Measurements from ENCODE around the gene FAM90A1. TPM values are rescaled to one million over a fixed set of nuclear protein-coding genes. Genes with fewer than 3 reads are reported as not detected.
"Not testable (repeated sequence)": the region's sequence is repeated elsewhere in the genome, so short reads cannot be mapped to it uniquely, and the experiment has no call there.

FAM90A1 gene
- polyA plus RNA-seq, 4 donors: 1.1 to 1.7 (median 1.3) TPM

DNA sequence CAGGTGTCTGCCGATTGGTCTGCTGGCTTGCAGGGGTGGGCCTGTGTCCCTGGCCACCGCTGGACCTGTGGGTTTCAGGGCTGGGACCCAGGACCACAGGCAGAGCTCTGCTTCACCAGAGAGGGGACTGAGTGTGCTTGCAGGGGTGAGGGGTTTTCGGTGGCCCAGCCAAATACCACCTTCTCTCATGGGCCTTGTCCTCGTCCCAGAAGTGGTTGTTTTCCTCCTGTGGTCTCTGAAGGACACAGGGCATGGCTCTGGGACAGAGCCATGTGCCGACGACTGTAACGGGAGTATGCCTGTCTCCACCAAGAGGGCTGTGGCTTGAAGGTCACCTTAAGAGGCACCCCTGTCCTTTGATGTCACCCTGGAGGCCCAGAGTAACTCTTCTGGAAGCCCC lies 7.3 kb upstream of the FAM90A1 start:
- not testable (repeated sequence) for DNase-seq (ENCODE audit: low read depth in 4 of 4, low spot score in 3 of 4)

- DNase-seq (ENCODE audit: low read depth in 4 of 4, low spot score in 3 of 4): not testable (repeated sequence)
Measured at GRCh38 chr12:8233935-8234495, 6.6 kb upstream of the FAM90A1 start.

DNA sequence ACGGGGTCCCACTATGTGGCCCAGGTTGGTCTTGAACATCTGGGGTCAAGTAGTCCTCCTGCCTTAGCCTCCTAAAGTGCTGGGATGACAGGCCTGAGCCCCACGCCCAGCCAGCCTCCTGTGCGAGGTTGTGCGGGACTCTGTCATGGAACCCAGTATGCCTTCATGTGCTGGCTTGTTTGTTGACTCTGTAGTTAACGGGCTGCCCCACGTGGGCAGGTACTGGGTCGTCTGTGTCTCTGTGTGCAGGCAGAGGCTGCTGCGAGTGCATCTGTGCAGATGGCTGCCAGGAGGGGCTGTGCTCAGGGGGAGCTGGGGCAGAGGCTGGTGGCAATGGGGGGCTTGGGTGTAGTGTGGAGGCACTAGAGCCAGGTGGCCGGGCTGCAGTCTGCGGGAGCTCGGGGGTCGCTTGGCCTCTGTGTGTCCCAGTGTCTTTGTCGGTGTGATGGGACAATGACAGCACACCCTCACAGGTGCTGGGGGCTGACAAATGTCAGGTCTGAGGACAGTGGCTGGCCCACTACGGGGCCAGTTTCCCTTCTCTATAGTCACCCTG lies 6.0 kb upstream of the FAM90A1 start:
- DNase-seq (ENCODE audit: low read depth in 4 of 4, low spot score in 3 of 4): not testable (repeated sequence)

GRCh38 chr12:8231666-8232608 lies 4.5 kb upstream of the FAM90A1 start:
- not testable (repeated sequence) for DNase-seq (ENCODE audit: low read depth in 4 of 4, low spot score in 3 of 4)

- DNase-seq (ENCODE audit: low read depth in 4 of 4, low spot score in 3 of 4): not testable (repeated sequence)
Measured at GRCh38 chr12:8231049-8231448, 3.6 kb upstream of the FAM90A1 start.

- not testable (repeated sequence) for DNase-seq (ENCODE audit: low read depth in 4 of 4, low spot score in 3 of 4)
Measured at GRCh38 chr12:8229486-8229885, 2.1 kb upstream of the FAM90A1 start.

GRCh38 chr12:8228607-8229006 lies 1.2 kb upstream of the FAM90A1 start:
- not testable (repeated sequence) for DNase-seq (ENCODE audit: low read depth in 4 of 4, low spot score in 3 of 4)

- not testable (repeated sequence) for DNase-seq (ENCODE audit: low read depth in 4 of 4, low spot score in 3 of 4)
Measured at GRCh38 chr12:8227732-8228077, 287 bp upstream of the FAM90A1 start.

DNA sequence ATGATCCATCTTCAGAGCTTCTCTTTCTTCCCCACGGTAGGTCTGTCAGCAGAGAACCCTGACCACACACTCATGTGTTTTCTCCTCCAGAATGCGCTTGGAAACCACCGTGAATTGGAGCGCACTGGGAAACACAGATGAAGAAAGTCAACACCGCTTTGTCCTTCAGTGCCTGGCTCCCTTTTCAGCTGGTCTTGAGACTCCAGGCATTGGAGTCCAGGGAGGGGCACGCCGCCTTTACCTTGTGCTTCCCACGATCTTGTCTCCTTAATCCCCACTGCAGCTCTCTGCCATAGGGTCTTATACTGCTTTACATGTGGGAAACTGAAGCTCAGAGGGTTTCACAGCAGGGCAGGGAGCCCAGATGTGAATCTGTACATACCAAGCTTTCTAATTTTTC lies 1.1 kb downstream of the FAM90A1 start:
- DNase-seq (ENCODE audit: low read depth in 4 of 4, low spot score in 3 of 4): no peak

DNA sequence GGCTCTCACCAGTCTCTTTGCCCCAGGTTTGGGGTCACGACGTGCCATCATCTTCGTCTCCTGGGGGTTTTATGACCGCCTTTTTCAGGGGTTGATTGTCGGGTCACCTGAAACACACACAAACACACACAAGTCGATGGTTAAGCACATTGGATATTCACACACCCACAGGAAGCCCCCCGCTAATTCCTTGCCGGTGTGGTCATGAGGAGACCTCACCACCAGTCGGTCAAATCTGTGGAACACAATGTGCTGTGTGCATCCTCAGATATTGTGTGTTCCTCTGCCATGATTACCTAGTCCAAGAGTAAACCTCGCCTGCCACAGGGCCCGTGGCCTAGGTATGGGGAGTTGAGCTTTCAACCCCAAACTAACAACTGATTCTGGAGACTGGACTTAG lies 2.6 kb downstream of the FAM90A1 start:
- not testable (repeated sequence) for DNase-seq (ENCODE audit: low read depth in 4 of 4, low spot score in 3 of 4)

DNA sequence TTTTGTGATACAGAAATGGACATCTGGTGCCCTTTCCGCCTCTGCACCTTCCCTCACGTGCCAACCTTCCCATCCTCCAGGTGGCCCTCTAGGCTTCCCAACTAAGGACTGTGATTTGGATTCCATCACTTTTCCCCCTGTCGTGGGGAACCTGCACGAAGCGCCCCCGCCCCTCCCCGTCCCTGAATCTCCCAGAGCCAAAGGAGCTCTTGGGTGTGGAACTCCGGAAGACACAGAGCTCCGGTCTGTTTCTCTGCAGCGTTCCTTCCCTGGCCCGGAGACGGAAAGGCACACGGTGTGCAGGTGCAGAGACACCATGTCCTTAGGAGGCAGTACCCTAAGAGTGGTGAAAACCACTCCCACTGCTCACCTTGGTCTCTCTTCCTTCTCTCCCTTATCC lies 3.8 kb downstream of the FAM90A1 start:
- not testable (repeated sequence) for DNase-seq (ENCODE audit: low read depth in 4 of 4, low spot score in 3 of 4)

DNA sequence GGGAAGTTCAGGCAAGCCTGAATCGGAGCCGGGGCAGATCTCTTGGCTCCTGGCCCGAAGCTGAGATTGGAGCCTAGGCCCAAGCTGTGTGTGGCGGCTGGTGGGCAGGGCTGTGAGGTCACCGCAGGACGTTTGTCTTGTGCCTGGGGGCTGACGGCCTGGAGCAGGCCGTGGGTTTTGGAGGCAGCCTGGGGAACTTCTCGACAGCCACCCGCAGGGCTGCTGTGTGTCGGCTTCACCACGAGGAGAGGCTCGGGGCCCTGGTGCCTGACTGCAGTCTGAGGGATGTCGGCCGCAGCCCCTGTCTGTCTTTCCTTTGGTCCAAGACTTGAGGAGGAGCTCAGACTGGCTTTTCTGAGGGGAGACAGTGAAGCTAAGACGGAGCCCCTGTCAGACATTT lies 5.1 kb downstream of the FAM90A1 start:
- not testable (repeated sequence) for DNase-seq (ENCODE audit: low read depth in 4 of 4, low spot score in 3 of 4)

- DNase-seq (ENCODE audit: low read depth in 4 of 4, low spot score in 3 of 4): not testable (repeated sequence)
Measured at GRCh38 chr12:8221844-8222243, 5.6 kb downstream of the FAM90A1 start.

DNA sequence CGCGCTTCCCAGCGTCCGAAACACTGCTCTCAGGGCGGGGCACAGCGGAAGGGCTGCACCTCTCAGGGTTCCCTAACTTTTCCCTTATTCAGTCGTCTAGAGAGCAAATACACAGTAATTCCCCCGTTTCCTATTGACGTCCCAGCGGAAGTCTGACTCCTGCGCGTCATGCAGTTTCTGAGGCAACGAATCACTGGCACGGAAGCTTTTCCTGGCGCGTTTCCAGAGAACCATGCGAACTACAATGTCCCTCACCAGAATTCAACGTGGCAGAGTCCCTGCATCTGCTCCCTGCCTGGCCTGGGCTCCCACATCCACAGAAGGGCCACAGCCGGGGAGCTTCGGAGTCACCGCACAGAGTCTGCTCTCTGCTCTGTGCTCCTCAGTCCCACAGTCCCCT lies 6.0 kb downstream of the FAM90A1 start:
- not testable (repeated sequence) for DNase-seq (ENCODE audit: low read depth in 4 of 4, low spot score in 3 of 4)

DNA sequence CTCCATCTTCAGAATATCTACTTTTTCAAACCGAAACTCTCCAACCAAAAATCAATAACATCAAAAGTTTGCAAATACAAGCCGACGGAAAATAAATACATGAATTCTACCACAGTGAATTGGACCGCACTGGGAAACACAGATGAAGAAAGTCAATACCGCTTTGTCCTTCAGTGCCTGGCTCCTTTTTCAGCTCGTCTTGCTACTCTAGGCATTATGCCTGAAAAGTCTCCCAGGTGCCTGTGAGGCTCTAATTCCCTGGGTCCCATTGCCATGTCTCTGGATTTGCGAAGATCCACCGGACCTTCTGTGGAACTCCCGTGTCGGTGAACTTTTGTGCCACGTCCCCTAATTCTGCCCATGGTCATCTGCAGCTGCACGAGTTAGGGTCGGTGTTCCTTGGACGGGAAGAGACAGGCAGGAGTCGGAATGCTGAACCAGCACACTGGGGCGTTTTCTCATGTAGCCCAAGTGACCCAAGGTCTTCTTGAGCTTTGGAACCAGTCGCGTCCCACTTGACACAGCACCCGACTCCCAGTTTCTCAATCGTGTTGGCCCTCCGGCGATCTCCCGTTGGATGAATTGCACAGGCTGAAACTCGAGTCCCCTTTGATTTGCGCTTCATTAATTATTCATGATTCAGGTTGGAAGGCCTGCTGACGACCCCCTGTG lies 8.6 kb downstream of the FAM90A1 start:
- not testable (repeated sequence) for DNase-seq (ENCODE audit: low read depth in 4 of 4, low spot score in 3 of 4)

GRCh38 chr12:8197685-8198308 lies 29.6 kb downstream of the FAM90A1 start:
- DNase-seq (ENCODE audit: low read depth in 4 of 4, low spot score in 3 of 4): not testable (repeated sequence)

- not testable (repeated sequence) for DNase-seq (ENCODE audit: low read depth in 4 of 4, low spot score in 3 of 4)
Measured at GRCh38 chr12:8188088-8188487, 39.3 kb downstream of the FAM90A1 start.

- DNase-seq (ENCODE audit: low read depth in 4 of 4, low spot score in 3 of 4): not testable (repeated sequence)
Measured at GRCh38 chr12:8184206-8184605, 43.2 kb downstream of the FAM90A1 start.

- not testable (repeated sequence) for DNase-seq (ENCODE audit: low read depth in 4 of 4, low spot score in 3 of 4)
Measured at GRCh38 chr12:8183346-8183745, 44.1 kb downstream of the FAM90A1 start.

DNA sequence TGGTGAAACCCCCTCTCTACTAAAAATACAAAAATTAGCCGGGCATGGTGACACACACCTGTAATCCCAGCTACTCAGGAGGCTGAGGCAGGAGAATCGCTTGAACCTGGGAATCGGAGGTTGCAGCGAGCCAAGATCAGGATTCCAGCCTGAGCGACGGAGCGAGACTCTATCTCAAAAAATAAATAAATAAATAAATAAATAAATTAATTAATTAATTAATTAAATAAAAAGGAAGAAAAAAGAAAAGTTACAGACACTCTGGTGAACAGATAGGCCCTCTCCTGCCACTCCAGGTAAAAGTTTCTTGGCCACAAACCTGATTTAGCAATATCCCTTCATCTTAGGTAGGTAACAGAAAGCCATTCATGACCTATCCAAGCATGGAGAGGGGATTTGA lies 44.5 kb downstream of the FAM90A1 start:
- not testable (repeated sequence) for DNase-seq (ENCODE audit: low read depth in 4 of 4, low spot score in 3 of 4)

DNA sequence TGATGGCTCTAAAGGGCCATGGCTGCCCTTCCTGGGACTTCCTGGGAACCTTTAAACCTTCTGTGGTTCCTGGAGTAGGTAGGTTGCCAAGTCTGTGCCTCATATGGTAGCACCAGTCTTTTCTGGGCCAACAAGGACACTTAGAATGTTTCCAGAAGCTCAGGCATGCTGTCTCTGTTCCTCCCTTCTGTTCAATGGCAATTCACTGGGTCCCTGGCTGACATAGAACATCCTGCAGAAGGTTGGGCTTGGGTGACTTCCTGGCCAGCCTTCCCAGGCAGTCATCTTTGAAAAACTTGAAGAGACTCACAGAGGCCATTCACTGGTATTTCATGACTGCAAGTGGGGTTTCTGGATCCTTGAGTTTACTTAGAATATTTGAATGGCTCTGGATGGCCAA lies 46.1 kb downstream of the FAM90A1 start:
- not testable (repeated sequence) for DNase-seq (ENCODE audit: low read depth in 4 of 4, low spot score in 3 of 4)

Data from right renal pelvis (tissue), 4 donors.